HG03378 (cell line): ENCODE measurements around the gene MAT2A.
"Not testable (repeated sequence)": the region's sequence is repeated elsewhere in the genome, so short reads cannot be mapped to it uniquely, and the experiment has no call there.

Source experiments
- ATAC-seq: cut with Tn5 transposase; IDR thresholded peaks from one replicate; pipeline ENCODE4 v1.9.1; 2021; ENCODE audit warnings: mild to moderate bottlenecking, moderate library complexity; ENCODE audit not compliant: unreplicated experiment

MAT2A gene

DNA sequence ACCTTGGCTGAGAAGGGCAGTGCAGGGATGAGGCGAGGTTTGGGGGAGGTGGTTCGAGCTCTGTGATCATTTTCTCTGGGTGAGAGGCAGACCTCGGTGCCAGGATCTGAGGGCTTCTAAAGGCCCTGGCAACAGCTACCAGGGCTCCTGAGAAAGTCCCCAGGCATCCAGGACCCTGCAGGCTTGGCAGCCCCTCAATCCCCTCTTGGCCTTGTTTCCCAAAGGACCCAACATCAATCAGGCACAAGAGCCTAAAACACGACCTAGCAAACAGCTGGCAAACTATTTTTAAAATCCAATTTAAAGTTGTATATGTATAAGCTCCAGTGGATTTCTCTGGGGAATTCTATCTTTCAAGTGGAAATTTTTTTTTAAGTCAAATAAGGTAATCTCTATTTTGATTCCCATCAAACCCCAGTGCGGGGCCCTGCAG is 15.0 kb upstream of the MAT2A start:
- no peak for ATAC-seq

DNA sequence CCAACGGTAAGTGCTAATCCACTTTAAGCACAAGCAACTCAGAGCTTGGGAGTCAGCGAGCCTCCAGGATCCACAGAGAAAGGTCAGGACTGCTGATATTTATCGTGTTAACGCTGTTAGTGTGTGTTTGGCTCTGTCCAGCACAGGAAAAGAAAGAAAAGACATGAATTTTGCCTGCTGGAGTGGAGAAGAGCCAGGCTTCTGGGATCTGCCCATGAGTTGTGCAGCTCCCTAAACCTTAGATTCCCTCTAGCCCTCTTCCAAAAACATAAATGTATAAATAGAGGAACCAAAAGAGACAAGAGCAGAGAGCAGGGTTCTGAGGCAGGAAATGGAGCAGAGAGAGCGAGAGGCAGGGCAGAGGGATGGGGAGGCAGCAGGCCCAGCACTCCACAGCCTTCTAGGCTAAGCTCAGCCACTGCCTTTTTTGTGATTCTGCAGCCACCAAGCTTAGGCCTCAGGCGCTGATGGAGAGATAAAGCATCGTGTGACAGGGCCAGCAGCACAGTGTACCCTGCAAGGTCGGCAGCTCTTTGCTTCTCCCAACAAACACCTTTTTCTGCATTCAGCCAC is 14.5 kb upstream of the MAT2A start:
- no peak for ATAC-seq

DNA sequence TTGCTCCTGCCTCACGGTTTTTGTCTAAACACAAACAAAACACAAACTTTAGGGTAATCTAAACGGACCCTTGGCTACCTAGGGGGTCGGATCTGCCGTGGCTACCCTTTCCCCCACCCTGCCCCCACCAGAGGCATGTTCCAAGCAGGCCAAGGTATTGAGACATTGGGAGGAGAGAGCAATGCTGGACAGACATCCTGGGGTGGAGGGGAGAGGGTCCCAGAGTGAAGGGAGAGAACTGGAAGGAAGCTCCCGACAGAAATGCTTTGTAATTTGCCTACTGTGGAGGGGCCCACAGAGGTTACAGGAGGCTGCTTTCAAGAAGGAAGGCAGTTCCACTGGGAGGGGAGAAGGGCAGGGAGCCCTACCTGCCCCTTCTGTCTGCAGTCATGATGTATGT is 13.9 kb upstream of the MAT2A start:
- no peak for ATAC-seq

DNA sequence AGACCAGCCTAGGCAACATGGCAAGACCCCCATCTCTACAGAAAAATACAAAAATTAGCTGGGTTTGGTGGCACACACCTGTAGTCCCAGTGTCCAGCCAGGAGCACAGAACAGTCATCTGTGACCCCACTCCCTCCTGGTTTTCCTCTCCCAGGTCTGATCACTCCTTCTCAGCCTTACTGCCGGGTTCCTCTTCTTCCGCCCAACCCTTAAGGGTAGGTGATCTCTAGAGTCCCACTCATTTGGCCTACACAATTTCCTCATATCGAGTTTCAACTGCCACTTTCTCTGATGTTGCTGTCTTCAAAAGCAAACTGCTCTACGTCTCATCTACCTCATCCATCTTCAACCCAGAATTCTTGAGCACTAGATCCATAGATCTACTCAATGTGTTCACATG is 13.4 kb upstream of the MAT2A start:
- no peak for ATAC-seq

DNA sequence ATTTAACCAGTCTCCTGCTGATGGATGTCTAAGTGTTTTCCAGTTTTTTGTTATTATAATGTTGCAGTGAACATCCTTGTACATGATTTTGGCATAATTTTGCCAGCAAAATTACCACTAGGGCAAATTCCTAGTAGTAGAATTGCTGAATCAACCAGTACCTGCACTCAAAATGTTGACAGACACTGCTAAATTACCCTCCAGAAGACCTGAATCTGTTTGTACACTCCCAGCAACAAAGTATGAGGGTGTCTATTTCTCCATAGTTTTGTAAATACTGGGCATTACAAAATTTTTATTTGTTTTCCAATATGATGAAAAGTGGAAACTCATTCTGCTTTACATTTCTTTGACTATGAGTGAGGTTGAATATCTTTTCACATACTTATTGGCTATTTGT is 11.2 kb upstream of the MAT2A start:
- no peak for ATAC-seq

DNA sequence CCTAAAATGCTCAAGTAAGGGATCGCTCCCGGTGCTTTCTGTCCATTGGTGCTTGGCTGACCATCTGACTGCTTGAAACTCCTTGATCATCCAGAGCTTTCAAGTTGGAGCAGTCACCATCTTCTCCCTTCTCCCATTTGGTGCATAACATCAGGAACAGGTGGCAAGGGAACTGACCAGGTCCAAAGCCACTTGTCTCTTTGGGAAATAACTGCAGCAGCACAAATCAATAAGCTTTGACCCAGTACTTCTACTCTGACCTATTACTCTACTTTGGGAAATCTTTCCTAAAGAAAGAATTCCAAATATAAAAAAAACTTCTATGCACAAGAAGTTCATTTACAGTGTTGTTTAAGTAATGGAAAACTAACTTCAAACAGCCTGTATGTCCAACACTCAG is 10.6 kb upstream of the MAT2A start:
- no peak for ATAC-seq

DNA sequence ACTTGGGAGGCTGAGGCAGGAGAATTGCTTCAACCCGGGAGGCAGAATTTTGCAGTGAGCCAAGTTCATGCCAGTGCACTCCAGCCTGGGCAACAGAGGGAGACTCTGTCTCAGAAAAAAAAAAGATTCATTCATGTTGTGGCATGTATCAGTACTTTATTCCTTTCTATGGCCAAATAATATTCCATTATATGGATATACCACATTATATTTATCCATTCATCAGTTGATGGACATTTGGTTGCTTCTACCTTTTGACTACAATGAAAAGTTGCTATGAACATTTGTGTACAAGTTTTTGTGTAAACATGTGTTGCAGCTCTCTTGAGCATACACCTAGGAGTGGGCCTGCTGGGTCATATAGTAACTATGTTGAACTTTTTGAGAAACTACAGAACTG is 9.2 kb upstream of the MAT2A start:
- no peak for ATAC-seq

DNA sequence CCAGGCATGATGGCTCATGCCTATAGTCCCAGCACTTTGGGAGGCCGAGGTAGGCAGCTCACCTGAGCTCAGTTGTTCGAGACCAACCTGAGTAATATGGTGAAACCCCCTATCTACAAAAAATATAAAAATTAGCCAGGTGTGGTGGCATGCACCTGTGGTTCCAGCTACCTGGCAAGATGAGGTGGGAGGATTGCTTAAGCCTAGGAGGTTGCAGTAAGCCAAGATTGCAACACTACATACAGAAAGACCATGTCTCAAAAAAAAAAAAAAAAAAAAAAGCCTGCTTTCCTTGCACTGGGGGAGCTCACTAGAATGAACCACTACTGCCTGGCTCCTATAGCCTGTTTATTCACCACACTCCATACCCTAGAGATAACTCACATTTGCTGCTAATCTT is 7.4 kb upstream of the MAT2A start:
- no peak for ATAC-seq

DNA sequence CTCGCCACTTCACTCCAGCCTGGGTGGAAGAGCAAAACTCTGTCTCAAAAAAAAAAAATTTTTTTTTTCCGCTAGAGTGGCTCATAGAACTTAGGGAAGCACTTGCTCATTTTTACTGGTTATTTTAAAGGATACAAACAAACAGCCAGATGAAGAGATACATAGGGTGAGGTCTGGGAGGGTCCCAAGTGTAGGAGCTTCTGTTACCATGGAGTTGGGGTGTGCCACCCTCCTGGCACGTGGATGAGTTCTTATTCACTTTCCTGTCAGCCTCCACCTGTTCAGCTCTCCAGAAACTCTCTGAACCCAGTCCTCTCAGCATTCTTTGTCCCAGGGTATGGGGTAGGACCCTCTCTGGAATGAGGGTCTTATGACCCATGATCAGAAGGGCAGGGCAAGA is 4.9 kb upstream of the MAT2A start:
- ATAC-seq, result no peak

DNA sequence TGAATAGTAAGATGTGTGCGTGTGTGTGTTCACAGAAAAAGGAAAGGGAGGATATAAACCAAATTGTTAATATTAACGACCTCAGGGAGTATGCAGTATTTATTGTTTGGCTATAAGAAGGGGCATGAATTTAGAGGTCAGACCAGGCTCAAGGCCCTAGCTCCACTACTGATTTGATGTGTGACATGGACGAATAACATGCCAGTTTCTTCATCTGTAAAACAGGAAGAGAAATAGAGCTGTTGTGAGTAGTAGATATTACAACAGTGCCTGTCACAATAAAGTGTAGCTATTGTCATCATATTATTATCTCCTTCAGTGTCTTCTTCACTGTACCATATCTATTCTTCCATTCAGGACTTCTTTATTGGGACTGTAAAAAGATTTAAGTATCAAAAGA is 4.1 kb upstream of the MAT2A start:
- no peak for ATAC-seq

DNA sequence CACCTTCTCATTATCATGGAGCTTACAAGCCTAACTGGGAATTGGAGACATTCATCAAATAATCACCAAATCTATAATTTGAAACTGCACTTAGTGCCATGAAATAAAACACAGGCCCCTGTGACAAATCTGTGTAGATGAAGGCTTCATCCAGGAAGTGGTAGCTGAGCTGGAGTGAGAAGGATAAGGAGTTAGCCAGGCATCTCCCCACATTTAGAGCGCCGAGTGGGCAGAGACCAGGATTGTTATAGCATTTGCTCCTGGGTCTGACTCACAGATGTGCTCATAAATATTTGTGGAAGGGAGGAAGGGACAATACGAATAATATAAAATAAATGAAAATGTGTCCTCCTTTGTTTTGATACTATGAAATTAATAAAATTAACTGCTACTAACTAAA is 2.5 kb upstream of the MAT2A start:
- ATAC-seq, result no peak

DNA sequence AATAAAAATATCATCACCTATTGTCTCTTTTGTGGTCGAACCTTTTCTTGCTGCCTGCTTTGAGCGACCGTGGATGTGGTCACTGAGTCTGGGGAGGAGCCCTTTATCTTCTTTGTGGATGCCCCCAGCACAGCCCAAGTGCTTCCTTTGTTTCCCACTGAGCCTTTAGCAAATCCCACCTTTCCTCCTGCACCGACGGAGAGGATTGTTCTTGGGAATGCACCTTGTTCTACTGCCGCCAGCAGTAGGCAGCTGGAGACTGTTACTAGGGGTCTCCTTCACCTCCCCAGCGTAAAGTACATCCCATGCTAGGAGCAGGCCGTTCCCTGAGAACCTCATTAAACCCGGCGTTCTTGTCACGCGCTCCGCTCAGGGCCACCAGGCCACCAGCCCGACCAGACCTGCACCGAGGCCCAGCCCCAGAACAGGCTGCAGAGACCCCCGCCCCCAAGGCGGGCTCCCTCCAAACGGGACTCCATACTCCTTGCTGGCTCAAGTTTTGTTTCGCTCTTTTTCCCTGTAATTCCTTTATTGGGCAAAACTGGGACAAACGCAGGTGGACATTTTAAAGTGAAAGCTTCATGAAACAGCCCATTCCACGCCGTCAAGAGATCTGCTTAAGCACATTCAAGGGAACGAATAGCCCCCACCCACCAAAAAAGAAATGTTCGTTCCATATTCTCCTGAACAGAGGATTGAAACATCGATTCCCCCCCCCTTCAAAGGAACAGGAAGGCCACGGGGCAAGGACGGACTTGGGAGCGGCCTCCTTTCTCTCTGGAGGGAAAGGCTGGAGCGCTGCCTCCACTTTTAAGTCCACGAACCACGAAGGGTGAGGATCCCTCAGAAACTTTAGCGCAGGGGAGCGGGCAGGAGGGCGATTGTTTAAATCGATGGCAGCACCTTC is 1.1 kb upstream of the MAT2A start:
- ATAC-seq, result no peak

DNA sequence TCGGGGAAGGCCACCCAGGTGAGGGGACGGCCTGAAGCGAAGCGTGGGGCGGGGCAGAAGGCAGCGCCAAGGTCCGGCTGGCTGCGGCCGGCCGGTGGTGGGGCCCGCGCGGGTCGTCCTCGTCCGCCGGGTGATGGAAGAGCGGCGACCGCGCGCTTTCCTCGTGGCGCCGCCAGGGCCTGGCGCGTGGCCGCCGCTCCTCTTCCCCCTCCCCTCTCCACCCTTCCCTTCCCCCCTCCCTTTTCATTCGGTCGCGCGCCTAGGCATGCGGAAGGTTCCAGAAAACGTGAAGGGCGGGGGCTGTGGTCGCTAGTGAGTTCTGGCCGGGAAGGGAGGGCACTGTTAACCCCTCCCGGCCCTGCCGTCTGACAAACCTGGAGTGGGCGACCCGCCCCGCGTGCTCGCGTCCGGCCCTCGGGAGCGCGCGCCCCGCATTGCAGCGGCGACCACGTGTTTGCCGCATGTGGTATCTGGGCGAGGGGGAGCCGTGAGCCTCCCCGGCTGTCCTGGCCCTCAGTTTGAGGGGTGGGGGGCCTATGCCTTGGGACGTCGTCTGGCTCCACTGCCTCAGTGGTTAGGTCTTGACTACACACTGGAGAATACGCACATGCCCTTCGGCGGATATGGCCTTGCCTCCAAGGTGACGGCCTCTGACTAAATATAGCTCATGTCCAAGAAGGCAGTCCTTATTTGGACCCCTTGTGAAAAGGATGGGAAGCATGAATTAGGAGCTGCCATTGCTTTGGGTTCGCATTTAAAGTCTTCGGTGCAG is 579 bp downstream of the MAT2A start:
- peak; percentile 26 for ATAC-seq

DNA sequence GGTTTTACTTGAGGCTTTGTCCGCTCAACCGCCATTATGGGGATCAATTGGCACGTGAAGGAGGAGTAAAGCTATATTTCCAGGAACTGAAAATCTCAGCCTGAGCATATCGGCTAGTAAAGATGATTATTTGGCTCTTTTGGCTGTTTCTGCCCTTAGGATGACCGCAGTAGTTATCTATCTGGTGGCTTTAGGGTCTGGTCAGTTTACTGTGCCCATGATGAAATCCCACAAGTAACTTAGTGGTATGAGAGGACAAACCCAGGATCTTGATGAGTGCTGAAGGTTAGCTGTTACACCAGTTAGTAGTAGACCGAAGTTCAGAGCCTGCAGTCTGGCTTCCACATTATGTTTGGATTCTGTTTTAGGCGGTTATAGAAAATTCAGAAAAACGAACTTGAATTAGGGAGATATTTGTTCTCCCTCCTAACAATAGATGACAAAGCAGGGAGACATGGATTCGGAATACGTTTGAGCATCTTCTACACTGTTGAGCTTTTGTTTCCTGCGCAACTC is 1.2 kb downstream of the MAT2A start:
- ATAC-seq, result no peak

DNA sequence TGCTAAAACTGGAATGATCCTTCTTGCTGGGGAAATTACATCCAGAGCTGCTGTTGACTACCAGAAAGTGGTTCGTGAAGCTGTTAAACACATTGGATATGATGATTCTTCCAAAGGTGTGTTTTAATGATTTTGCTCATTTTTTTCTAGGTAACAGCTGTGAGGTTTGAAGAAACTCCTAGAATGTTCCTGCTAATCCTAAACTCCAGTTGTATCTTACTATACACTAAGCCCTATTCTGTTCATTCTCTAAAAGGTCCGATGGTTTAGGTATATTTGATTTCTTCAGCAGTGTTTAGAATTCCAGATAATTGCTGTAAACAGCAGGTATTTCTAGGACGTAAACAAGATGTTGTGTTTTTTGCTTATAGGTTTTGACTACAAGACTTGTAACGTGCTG is 2.3 kb downstream of the MAT2A start:
- ATAC-seq, result no peak

DNA sequence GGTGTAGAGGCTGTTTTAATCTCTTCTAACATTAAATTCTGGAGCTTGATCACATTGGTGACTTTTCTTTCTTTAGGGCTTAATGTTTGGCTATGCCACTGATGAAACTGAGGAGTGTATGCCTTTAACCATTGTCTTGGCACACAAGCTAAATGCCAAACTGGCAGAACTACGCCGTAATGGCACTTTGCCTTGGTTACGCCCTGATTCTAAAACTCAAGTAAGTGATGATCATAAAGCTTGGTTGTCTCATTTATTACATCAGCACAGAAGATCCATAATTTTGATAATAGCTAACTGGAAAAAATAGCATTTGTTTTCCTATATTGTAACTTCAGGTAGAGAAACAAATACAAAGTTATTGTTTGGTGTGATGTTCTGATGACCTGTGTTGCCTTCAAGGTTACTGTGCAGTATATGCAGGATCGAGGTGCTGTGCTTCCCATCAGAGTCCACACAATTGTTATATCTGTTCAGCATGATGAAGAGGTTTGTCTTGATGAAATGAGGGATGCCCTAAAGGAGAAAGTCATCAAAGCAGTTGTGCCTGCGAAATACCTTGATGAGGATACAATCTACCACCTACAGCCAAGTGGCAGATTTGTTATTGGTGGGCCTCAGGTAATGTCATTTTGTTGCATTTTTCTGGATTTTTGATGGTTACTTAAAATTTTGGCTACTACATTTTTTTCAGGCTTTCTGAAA is 2.9 kb downstream of the MAT2A start:
- ATAC-seq, result no peak

DNA sequence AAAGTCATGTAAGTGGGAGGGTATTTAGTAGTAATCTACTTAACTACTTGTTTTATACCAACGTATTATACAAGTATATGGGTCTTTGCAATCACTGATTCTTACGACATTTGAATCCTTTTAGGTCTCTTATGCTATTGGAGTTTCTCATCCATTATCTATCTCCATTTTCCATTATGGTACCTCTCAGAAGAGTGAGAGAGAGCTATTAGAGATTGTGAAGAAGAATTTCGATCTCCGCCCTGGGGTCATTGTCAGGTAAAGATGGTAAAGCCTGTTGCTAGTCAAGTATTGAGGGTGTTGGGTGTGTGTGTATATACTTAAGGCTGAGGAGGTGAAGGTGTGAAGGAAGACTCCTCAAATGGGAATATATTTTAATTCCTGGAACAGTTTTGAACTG is 3.8 kb downstream of the MAT2A start:
- no peak for ATAC-seq

DNA sequence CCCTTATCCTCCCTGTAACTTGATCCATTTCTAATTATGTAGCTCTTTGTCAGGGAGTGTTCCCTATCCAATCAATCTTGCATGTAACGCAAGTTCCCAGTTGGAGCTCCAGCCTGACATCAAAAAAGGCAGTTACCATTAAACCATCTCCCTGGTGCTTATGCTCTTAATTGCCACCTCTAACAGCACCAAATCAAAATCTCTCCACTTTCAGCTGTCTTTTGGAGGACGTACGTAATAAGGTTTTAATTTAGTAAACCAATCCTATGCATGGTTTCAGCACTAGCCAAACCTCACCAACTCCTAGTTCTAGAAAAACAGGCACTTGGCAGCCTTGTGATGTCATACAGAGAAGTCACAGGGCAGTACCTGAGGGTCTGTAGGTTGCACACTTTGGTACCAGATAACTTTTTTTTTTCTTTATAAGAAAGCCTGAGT is 5.3 kb downstream of the MAT2A start:
- not testable (repeated sequence) for ATAC-seq

DNA sequence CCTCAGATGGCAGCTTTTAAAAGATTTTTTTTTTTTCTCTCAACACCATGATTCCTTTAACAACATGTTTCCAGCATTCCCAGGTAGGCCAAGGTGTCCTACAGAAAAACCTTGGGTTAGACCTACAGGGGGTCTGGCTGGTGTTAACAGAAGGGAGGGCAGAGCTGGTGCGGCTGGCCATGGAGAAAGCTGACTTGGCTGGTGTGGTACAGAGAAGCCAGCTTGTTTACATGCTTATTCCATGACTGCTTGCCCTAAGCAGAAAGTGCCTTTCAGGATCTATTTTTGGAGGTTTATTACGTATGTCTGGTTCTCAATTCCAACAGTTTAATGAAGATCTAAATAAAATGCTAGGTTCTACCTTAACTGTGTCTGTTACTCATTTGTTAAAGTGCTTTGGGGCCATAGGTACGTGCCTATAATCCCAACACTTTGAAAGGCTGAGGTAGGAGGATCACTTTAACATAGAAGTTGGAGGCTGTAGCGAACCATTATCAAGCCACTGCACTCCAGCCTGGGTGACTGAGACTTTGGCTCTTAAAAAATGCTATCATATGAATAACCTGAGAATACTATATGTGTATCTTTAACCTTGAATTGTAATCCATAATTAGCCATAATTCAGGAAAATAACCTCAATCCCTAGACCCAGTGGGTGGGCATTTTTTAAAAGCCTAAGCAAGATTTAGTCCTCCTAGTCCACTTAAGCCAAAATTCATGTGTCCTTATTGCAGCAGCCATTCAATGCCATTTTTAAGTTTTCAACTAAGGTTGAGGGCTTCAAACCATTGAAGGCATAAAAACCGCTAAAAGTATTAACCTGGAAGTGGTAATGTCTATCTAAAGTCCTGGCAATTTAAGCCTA is 6.2 kb downstream of the MAT2A start:
- ATAC-seq, result not testable (repeated sequence)

DNA sequence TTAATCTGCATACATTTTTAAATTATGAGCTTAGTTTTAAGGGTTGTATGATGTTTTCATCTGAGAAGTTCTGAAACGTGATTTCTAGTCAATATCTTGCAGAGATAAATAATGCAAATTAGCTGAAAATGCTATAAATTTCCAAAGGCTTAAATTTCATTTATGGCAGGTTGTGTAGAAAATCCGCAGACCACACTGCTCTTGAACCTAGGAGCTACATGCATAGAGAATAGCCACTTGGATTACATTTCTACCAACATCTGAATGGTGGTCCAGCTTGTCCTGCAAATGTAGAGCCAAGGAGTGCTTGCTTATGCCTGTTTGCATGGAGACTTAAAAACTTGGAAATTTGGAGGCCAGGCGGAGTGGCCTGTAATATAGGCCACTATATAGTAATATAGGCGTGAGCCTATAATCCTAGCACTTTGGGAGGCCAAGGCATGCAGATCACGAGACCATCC is 6.8 kb downstream of the MAT2A start:
- ATAC-seq, result no peak
